ENCODE results near the gene CCDC183.

Gene CCDC183

GRCh38 chr9:136857166-136857565 is 61.0 kb downstream of the CCDC183 start:
- H3K4me3 ChIP-seq (ENCODE audit: low read depth, low read length, poor library complexity, severe bottlenecking): no peak overlapping the region
- no peak overlapping the region for H3K4me2 ChIP-seq (ENCODE audit: low read length)
- H3K4me1 ChIP-seq (ENCODE audit: insufficient read depth, low read length, severe bottlenecking): no peaks in the 10 kb centered on the region
- H2AFZ ChIP-seq (ENCODE audit: low read length): no peak overlapping the region
- no peak overlapping the region for H3K27ac ChIP-seq (ENCODE audit: low read depth, low read length, poor library complexity, severe bottlenecking)
- H3K36me3 ChIP-seq (ENCODE audit: insufficient read depth, low read length): peaks cover 18% of the 10 kb centered on the region
- H3K9me2 ChIP-seq (ENCODE audit: low read depth, low read length): no peaks in the 10 kb centered on the region
- TF ChIP-seq CTCF (IDR thresholded peaks at IDR 0.05; ENCODE audit: low read length) (no peak), EZH2 (IDR thresholded peaks at IDR 0.05; ENCODE audit: borderline replicate concordance, low read length) (no peak)
- H3F3A ChIP-seq (ENCODE audit: insufficient read depth, low read length): no peaks in the 10 kb centered on the region
- H3K9ac ChIP-seq (ENCODE audit: low read length): no peak overlapping the region
- H4K20me1 ChIP-seq (ENCODE audit: insufficient read depth, low read length): no peaks in the 10 kb centered on the region
- no peaks in the 10 kb centered on the region for H3K9me3 ChIP-seq (ENCODE audit: low read length)
- no peaks in the 10 kb centered on the region for H3K79me2 ChIP-seq (ENCODE audit: insufficient read depth, low read length)
- no peaks in the 10 kb centered on the region for H3K27me3 ChIP-seq (ENCODE audit: insufficient read depth, low read length)
